HL-60 (cell line): ENCODE measurements around the gene SNX25.
"Not testable (repeated sequence)": the region's sequence is repeated elsewhere in the genome, so short reads cannot be mapped to it uniquely, and the experiment has no call there.

Experiments used
- POLR2AphosphoS5 ChIP-seq: IDR thresholded peaks from 2 replicates; pipeline ENCODE4 v1.6.1; 2012; ENCODE audit warnings: low read depth
- TF ChIP-seq, protein P1 (sequence below): IDR thresholded peaks from one replicate; pipeline ENCODE4 v1.5.1; 2011; ENCODE audit warnings: low read length, control low read depth, inconsistent platforms; ENCODE audit not compliant: insufficient read depth
- TF ChIP-seq, protein P2 (sequence below): IDR thresholded peaks from 2 replicates; pipeline ENCODE4 v1.6.1; 2012; ENCODE audit warnings: low read depth; ENCODE audit not compliant: insufficient replicate concordance

DNA sequence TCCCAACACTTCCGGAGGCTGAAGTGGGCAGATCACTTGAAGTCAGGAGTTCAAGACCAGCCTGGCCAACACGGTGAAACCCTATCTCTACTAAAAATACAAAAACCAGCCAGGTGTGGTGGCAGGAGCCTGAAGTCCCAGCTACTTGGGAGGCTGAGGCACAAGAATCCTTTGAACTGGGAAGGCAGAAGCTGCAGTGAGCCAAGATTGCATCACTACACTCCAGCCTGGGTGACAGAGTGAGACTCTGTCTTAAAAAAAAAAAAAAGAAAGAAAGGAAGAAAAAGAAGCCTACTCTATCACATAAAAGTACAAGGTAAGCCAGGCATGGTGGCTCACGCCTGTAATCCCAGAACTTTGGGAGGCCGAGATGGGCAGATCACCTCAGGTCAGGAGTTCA, 11.2 kb upstream of the SNX25 start:
- TF ChIP-seq, protein P1, sequence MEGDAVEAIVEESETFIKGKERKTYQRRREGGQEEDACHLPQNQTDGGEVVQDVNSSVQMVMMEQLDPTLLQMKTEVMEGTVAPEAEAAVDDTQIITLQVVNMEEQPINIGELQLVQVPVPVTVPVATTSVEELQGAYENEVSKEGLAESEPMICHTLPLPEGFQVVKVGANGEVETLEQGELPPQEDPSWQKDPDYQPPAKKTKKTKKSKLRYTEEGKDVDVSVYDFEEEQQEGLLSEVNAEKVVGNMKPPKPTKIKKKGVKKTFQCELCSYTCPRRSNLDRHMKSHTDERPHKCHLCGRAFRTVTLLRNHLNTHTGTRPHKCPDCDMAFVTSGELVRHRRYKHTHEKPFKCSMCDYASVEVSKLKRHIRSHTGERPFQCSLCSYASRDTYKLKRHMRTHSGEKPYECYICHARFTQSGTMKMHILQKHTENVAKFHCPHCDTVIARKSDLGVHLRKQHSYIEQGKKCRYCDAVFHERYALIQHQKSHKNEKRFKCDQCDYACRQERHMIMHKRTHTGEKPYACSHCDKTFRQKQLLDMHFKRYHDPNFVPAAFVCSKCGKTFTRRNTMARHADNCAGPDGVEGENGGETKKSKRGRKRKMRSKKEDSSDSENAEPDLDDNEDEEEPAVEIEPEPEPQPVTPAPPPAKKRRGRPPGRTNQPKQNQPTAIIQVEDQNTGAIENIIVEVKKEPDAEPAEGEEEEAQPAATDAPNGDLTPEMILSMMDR: not testable (repeated sequence)
- TF ChIP-seq, protein P2, sequence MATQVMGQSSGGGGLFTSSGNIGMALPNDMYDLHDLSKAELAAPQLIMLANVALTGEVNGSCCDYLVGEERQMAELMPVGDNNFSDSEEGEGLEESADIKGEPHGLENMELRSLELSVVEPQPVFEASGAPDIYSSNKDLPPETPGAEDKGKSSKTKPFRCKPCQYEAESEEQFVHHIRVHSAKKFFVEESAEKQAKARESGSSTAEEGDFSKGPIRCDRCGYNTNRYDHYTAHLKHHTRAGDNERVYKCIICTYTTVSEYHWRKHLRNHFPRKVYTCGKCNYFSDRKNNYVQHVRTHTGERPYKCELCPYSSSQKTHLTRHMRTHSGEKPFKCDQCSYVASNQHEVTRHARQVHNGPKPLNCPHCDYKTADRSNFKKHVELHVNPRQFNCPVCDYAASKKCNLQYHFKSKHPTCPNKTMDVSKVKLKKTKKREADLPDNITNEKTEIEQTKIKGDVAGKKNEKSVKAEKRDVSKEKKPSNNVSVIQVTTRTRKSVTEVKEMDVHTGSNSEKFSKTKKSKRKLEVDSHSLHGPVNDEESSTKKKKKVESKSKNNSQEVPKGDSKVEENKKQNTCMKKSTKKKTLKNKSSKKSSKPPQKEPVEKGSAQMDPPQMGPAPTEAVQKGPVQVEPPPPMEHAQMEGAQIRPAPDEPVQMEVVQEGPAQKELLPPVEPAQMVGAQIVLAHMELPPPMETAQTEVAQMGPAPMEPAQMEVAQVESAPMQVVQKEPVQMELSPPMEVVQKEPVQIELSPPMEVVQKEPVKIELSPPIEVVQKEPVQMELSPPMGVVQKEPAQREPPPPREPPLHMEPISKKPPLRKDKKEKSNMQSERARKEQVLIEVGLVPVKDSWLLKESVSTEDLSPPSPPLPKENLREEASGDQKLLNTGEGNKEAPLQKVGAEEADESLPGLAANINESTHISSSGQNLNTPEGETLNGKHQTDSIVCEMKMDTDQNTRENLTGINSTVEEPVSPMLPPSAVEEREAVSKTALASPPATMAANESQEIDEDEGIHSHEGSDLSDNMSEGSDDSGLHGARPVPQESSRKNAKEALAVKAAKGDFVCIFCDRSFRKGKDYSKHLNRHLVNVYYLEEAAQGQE: not testable (repeated sequence)
- TF ChIP-seq POLR2AphosphoS5: not testable (repeated sequence)
